ENCODE results near the gene MSL1.

GRCh38 chr17:40171750-40172149 lies 50.0 kb downstream of the MSL1 start:
- TF ChIP-seq CTCF (conservative IDR thresholded peaks at IDR 0.05): no peak
- TF ChIP-seq ZFX (IDR thresholded peaks at IDR 0.05): no peak
